SH-SY5Y (cell line): ENCODE measurements around the gene SRP54.

ENCODE experiments used
- GATA2 ChIP-seq: IDR thresholded peaks from 2 replicates; pipeline ENCODE4 v1.6.1; 2011; ENCODE audit warnings: mild to moderate bottlenecking, low read depth, low read length
- GATA3 ChIP-seq: IDR thresholded peaks from 2 replicates; pipeline ENCODE4 v1.6.1; 2011; ENCODE audit warnings: low read depth, mild to moderate bottlenecking, low read length, moderate library complexity

- TF ChIP-seq GATA2 (no peak), GATA3 (no peak)
Measured at GRCh38 chr14:35004839-35005238, 22.0 kb downstream of the SRP54 start.
